GM21737 (cell line): ENCODE data around the gene ITGB3.
"Not testable (repeated sequence)": the region's sequence is repeated elsewhere in the genome, so short reads cannot be mapped to it uniquely, and the experiment has no call there.

Experiments
- ATAC-seq: cut with Tn5 transposase; IDR thresholded peaks from one replicate; pipeline ENCODE4 v1.9.1; 2021; ENCODE audit warnings: mild to moderate bottlenecking, moderate library complexity; ENCODE audit not compliant: unreplicated experiment

ITGB3 gene

DNA sequence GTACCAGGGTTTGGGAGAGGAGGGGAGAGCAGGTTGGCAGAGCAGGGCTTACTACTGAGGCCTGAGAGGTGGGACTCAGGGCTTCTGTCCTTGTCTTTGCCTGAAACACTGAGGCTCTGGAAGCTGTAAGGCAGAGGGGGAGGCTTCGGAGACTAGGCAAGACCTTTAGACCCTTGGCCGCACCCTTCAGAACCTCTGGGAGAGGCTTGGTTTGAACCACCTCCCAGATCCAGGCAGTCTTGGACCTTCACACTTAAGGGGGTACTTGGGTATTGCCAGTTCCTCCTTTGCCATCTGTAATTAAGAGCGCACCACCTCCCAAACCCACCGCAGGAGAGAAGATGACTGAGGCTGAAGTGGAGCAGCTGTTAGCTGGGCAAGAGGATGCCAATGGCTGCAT is 31.6 kb upstream of the ITGB3 start:
- no peak for ATAC-seq

DNA sequence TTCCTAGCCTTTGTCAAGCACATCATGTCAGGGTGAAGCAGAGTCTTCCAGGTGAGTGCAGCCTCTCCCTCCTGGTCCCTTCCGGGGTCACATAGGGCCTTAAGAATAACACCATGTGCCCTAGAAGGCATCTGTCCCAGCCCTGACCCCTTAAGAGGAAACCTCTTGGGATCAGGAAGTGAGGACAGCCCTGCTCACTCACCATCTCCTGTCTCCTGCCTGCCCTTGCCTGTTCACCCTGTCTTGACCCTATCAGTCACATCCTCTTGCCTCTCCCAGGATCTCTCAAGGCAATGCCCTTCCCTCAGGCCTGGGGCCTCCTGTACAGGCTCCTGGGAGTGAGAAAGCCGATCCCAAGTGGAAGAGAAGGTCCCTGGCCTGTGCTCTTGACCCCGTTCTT is 30.6 kb upstream of the ITGB3 start:
- ATAC-seq: no peak

DNA sequence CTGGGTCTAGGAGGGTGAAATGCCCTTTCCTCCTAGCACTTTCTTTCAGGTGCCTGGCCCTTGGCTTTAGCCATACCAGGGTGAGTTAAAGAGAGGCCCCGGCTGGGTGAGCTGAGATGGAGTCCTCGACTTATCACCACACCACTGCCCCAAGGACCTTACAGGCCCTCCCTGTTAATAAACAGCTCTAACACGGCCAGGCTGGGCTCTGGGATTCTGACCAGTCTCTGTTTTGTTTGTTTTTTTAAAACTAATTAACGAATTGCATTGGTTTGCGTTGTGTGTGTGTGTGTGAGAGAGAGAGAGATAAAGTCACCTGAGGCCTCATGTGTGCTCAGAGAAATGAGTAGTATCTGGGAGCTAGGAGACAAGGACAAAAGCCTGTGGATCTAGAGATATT is 30.2 kb upstream of the ITGB3 start:
- no peak for ATAC-seq

DNA sequence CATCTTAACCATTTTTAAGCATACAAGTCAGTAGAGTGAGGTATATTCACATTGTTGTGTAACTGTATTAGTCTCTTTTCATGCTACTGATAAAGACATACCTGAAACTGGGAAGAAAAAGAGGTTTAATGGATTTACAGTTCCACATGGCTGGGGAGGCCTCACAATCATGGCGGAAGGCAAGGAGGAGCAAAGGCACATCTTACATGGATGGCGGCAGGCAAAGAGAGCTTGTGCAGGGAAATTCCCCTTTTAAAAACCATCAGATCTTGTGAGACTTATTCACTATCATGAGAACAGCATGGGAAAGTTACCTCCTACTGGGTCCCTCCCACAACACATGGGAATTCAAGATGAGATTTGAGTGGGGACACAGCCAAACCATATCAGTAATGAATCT is 29.6 kb upstream of the ITGB3 start:
- ATAC-seq: not testable (repeated sequence)

- ATAC-seq: no peak
Observed at GRCh38 chr17:47224966-47225365, 28.7 kb upstream of the ITGB3 start.

GRCh38 chr17:47225436-47225858 is 28.2 kb upstream of the ITGB3 start:
- ATAC-seq: no peak

- no peak for ATAC-seq
Observed at GRCh38 chr17:47225911-47226688, 27.5 kb upstream of the ITGB3 start.

- ATAC-seq: no peak
Observed at GRCh38 chr17:47227862-47228261, 25.8 kb upstream of the ITGB3 start.

DNA sequence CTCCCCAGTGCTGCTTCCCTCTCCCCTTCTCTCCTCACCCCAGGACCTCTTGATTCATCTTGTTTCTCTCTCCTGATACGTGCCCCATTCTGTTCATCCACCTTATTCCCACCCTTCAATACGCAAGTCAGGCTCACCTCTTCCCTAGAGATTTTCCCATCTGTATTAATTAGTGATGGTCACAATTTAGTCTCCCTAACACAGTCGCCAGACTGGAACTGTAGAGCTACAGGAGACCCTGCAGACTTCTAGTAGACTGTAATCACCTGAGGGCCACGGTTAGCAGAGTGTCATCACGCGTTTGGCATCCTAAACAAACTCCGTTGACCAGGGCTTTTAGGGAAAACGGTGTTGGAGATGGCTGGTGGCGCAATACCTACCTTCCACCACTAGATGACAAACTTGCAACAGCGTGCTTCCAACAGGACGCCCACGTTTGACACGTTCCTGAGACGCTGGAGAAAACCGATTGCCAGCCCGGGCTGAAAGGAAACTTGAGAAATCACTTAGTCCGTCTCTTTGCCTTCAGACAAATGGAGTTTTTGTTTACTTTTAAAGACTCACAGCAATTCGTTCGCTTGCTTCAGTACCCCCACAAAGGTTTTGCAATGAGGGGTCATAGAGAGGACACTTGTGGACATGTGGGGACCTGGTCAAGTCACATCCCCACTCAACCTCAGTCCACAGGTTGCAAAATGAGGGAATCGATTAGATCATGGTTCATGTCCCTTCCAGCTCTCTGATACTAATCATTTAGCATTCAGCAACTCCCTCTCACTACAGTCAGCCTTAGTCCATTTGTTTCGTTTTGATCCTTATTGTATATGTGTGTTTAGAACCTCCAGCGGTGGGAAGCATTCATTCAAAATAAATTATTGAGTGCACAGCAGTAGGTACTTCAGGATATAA is 23.8 kb upstream of the ITGB3 start:
- no peak for ATAC-seq

GRCh38 chr17:47230864-47231263 is 22.8 kb upstream of the ITGB3 start:
- ATAC-seq: no peak

DNA sequence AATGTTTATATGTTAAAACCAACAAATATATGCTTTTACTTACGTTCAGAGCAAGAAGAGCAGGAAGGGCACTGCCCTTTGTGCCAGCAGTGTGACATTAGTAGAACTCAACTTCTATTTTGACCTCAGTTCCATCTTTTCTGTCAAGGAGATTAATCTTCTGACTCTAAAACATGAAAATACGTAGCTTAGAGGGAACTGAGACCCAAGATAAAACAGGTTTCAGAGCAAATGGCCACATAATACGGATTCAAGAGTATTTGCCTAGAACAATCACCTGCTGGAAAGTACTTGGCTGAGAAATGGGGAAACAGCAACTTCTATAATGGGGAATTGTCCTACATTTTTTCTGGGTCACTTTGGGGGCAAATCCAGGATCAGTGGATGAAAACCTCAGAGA is 22.3 kb upstream of the ITGB3 start:
- no peak for ATAC-seq

DNA sequence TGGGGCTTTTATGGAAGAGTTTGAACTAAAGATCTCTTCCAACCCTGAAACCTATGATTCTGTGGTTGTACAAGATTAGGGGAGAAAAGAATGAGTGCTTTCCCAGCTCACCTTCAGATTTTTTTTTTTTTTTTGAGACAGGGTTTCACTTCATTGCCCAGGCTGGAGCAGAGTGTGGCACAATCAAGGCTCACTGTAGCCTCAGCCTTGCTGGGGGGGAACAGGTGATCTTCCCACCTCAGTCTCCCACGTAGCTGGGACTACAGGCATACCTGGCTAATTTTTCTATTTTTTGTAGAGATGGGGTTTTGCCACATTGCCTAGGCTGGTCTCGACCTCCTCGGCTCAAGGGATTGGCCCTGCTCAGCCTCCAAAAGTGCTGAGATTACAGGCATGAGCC is 21.8 kb upstream of the ITGB3 start:
- no peak for ATAC-seq

- ATAC-seq: no peak
Observed at GRCh38 chr17:47232465-47232864, 21.2 kb upstream of the ITGB3 start.

DNA sequence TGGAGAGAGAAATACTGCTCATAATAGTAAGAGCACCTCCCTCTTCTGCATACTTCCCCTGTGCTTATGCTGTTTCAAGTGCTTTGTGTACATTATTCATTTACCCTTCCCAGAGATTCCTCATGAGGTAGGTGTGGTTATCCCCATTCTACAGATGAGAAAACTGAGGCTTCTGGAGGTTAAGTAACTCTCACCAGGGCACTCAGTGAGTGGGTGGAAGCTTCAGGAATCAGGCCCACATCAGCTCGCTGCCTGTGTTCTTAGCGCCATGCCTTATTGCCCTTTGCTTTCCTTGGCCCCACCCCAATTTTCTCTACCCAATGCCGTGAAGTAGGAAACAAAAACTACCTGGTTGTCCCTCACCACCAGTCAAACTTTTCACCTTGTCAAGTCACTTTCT is 18.1 kb upstream of the ITGB3 start:
- ATAC-seq: no peak

DNA sequence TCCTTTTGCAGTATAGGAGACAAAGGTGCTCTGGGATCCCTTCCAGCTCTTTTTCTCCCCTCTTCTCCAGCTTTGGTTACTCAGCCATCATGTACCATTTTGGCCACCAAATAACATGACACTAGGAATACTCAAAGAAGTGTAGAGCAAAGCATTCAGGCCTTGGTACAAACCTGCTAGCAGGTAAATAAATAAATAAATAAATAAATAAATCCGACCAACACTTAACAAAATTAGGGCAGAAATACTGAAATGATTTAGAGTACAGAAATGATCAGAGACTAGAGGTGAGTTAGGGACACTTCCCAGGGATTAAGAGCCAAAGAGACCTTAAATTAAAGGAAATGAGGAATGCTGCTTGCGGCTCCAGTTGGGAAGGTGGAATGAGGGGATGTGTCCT is 17.7 kb upstream of the ITGB3 start:
- no peak for ATAC-seq

DNA sequence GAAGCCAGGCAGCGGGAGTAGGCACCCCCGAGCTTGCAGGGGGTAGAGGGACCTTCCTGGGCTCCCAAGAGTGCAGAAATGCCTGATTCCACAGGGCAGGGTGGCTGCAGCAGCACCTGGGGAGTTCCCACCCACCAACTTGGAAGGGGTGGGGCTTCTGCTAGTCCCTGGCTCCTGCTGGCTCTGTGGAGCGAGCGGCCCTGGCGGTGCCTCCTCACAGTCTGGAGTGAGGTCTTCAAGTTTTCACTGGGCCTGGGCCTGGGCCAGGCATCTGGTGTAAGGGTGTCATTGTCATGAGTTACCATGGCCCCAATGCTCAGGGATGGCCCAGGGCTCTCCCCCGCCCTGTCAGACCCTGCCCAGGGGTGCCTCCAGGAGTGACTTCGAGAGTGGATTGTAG is 15.8 kb upstream of the ITGB3 start:
- ATAC-seq: no peak

- ATAC-seq: no peak
Observed at GRCh38 chr17:47238321-47239010, 15.2 kb upstream of the ITGB3 start.

- ATAC-seq: no peak
Observed at GRCh38 chr17:47239619-47239966, 14.0 kb upstream of the ITGB3 start.

GRCh38 chr17:47239967-47240651 is 13.5 kb upstream of the ITGB3 start:
- no peak for ATAC-seq

- ATAC-seq: no peak
Observed at GRCh38 chr17:47240806-47241205, 12.8 kb upstream of the ITGB3 start.

DNA sequence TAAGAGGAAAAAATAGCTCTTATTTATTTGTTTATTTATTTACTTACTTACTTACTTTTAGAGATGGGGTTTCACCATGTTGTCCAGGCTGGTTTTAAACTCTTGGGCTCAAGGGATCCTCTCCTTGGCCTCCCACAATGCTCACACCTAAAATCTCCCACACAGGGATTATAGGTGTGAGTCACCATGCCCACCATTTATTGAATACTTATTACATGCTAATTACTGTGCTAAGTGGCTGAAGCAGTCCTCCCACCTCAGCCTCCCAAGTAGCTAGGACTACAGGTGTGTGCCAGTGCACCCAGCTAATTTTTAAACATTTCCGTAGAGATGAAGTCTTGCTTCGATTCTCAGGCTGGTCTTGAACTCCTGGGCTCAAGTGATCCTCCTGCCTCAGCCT is 11.0 kb upstream of the ITGB3 start:
- no peak for ATAC-seq
